ENCODE measurements around the gene RTEL1. TPM values are rescaled to one million over a fixed set of nuclear protein-coding genes. Genes with fewer than 3 reads are reported as not detected.

The RTEL1 gene
- total RNA-seq, 2 experiments from 2014 or later, result 25.5 to 27.6 TPM

DNA sequence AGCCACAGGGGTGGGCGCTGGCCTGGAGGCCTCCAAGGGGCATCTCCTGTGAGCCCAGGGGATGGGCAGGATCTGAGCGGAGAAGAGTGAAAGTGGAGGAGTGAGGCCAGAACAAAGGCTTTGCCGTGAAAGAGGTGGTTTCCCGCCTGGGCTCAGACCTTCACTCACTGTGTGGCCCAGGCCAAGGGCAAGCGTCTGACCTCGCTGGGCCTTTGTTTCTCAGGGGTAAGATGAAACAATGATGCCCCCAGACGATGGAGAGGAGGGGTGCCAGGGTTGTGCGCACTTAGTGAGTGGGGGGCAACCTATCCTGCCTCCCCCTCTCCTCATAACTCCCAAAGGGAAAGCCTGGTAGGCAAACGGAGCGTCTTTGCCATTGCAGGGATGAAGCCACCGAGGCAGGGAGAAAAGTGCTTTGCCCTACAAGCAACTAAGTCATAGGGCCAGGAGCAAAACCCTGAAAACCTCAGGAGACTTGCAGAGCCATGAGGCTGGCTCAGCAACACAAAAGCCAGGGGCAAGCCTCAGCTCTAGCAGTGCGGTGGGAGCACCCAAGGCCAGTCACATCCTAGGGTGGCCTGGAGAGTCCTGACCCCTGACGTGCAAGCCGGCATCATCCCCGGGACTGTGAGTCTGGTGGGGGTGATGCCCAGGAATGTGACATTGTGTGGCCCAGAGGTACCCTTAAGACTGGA is 4.0 kb upstream of the RTEL1 start:
- Histone ChIP-seq H3K4me1 (ENCODE audit: insufficient read depth, low read length) (peaks cover 60% of the 10 kb centered on the region), H3K27ac (ENCODE audit: low read depth in 1 of 2, low read length in 2 of 2) (peak overlapping the region; percentile 34 to 56), H3K9me3 (ENCODE audit: control insufficient read depth in 1 of 2, insufficient read depth in 1 of 2, low read length in 2 of 2) (no peaks in the 10 kb centered on the region), H3K27me3 (ENCODE audit: control insufficient read depth in 1 of 2, insufficient read depth in 2 of 2, low read length in 2 of 2) (no peaks in the 10 kb centered on the region), H3K4me3 (ENCODE audit: low read length) (peak overlapping the region; percentile 70), H3K36me3 (ENCODE audit: insufficient read depth, low read length) (no peaks in the 10 kb centered on the region)
- no peaks in the 10 kb centered on the region for H3K27me3 Mint-ChIP-seq
- H3K4me3 Mint-ChIP-seq, result peak overlapping the region; percentile 87
- ChIA-PET POLR2A (interaction anchor here (1.0 to 3.0 kb wide), 5 partner anchors 12 to 82 kb away, joined by 3 to 11 read pairs (median 5); partner anchors contain the start of genes GMEB2 and LIME1), CTCF (interaction anchor here (0.7 kb wide), 1 partner anchor 12 kb away, joined by 4 read pairs; no protein-coding TSS in a partner anchor)
- no peak for DNase-seq
- H3K36me3 Mint-ChIP-seq (ENCODE audit: low read depth), result peaks cover 18% of the 10 kb centered on the region
- H3K9me3 Mint-ChIP-seq, result no peaks in the 10 kb centered on the region
- H3K4me1 Mint-ChIP-seq (ENCODE audit: low read depth), result peaks cover 35% of the 10 kb centered on the region
- H3K27ac Mint-ChIP-seq, result peak overlapping the region; percentile 81
- ATAC-seq (ENCODE audit: poor library complexity), result no peak
- intact Hi-C loops (cut with DNase I, micrococcal nuclease), result loop anchor here (5.0 to 10.0 kb wide), 4 partner anchors 81 to 411 kb away; partner anchors contain the start of genes ABHD16B (in 1 of the 2), LIME1 (in 1 of the 2), PPDPF (in 1 of the 2) and SLC2A4RG (in 1 of the 2)
- TF ChIP-seq, protein P1, sequence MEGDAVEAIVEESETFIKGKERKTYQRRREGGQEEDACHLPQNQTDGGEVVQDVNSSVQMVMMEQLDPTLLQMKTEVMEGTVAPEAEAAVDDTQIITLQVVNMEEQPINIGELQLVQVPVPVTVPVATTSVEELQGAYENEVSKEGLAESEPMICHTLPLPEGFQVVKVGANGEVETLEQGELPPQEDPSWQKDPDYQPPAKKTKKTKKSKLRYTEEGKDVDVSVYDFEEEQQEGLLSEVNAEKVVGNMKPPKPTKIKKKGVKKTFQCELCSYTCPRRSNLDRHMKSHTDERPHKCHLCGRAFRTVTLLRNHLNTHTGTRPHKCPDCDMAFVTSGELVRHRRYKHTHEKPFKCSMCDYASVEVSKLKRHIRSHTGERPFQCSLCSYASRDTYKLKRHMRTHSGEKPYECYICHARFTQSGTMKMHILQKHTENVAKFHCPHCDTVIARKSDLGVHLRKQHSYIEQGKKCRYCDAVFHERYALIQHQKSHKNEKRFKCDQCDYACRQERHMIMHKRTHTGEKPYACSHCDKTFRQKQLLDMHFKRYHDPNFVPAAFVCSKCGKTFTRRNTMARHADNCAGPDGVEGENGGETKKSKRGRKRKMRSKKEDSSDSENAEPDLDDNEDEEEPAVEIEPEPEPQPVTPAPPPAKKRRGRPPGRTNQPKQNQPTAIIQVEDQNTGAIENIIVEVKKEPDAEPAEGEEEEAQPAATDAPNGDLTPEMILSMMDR (IDR thresholded peaks at IDR 0.05), result no peak

DNA sequence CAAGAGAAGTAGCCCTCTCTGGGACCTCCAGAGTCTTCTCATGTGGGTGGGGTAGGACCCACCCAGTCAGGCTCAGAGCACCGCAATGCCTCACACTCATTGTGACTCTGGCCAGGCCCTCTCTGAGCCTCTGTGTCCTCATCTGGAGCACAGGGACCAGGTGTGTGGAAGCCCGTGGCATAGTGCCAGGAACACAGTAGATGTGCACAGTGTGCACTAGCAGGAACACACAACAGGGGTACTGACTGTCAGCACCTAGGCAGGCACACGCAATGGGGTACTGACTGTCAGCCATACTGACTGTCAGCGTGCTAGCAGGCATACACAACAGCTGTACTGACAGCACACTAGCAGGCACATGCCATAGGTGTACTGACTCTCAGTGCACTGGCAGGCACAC is 2.9 kb upstream of the RTEL1 start:
- Mint-ChIP-seq H3K27ac (peak overlapping the region; percentile 81), H3K27me3 (no peaks in the 10 kb centered on the region), H3K4me1 (ENCODE audit: low read depth) (peaks cover 42% of the 10 kb centered on the region), H3K36me3 (ENCODE audit: low read depth) (peaks cover 18% of the 10 kb centered on the region), H3K9me3 (no peaks in the 10 kb centered on the region), H3K4me3 (peak overlapping the region; percentile 51)
- Histone ChIP-seq H3K4me3 (ENCODE audit: low read length) (no peak overlapping the region), H3K36me3 (ENCODE audit: insufficient read depth, low read length) (no peaks in the 10 kb centered on the region), H3K27me3 (ENCODE audit: control insufficient read depth in 1 of 2, insufficient read depth in 2 of 2, low read length in 2 of 2) (no peaks in the 10 kb centered on the region), H3K4me1 (ENCODE audit: insufficient read depth, low read length) (peaks cover 64% of the 10 kb centered on the region), H3K9me3 (ENCODE audit: control insufficient read depth in 1 of 2, insufficient read depth in 1 of 2, low read length in 2 of 2) (no peaks in the 10 kb centered on the region), H3K27ac (ENCODE audit: low read depth in 1 of 2, low read length in 2 of 2) (no peak overlapping the region)
- ChIA-PET POLR2A (no interaction called here), CTCF (interaction anchor here (1.0 kb wide), 1 partner anchor 13 kb away, joined by 4 read pairs; no protein-coding TSS in a partner anchor)
- TF ChIP-seq, protein P1 (IDR thresholded peaks at IDR 0.05), result no peak
- ATAC-seq (ENCODE audit: poor library complexity), result no peak
- DNase-seq, result no peak
- intact Hi-C loops (cut with DNase I, micrococcal nuclease), result loop anchor here (5.0 to 10.0 kb wide), 5 partner anchors 80 to 602 kb away; partner anchors contain the start of genes ABHD16B (in 1 of the 2), LIME1 (in 1 of the 2), PCMTD2 (in 1 of the 2) and SLC2A4RG (in 1 of the 2)

DNA sequence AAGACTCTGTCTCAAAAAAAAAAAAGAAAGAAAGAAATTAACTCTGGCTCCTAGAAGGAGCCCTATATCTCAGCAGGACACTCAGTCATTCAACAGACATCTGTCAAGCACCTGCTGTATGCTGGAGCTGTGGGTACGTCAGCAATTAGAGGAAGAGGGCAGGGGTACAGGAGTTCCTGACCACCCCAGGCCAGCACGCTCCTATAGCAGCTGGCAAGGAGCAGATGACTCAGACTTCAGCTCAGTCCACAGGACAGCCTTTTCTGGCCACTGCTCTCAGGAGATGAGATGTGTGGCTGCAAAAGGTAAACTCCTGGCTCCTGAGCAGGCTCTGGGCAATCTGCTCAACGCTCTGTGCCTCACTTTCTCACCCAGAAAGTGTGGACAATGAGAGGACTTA is 1.7 kb upstream of the RTEL1 start:
- no peaks in the 10 kb centered on the region for H3K27me3 ChIP-seq (ENCODE audit: control insufficient read depth in 1 of 2, insufficient read depth in 2 of 2, low read length in 2 of 2)
- Mint-ChIP-seq H3K36me3 (ENCODE audit: low read depth) (peaks cover 20% of the 10 kb centered on the region), H3K4me3 (peak overlapping the region; percentile 98), H3K27me3 (no peaks in the 10 kb centered on the region), H3K9me3 (no peaks in the 10 kb centered on the region), H3K27ac (no peak overlapping the region), H3K4me1 (ENCODE audit: low read depth) (peaks cover 44% of the 10 kb centered on the region)
- no peak overlapping the region for H3K27ac ChIP-seq (ENCODE audit: low read depth in 1 of 2, low read length in 2 of 2)
- ATAC-seq (ENCODE audit: poor library complexity), result no peak
- no peaks in the 10 kb centered on the region for H3K9me3 ChIP-seq (ENCODE audit: control insufficient read depth in 1 of 2, insufficient read depth in 1 of 2, low read length in 2 of 2)
- TF ChIP-seq, protein P1 (IDR thresholded peaks at IDR 0.05), result no peak
- DNase-seq, result no peak
- POLR2A ChIA-PET, result interaction anchor here (0.6 kb wide), 1 partner anchor 65 kb away, joined by 3 read pairs; no protein-coding TSS in a partner anchor
- H3K4me3 ChIP-seq (ENCODE audit: low read length), result no peak overlapping the region
- CTCF ChIA-PET, result interaction anchor here (1.0 kb wide), 1 partner anchor 14 kb away, joined by 4 read pairs; no protein-coding TSS in a partner anchor
- H3K4me1 ChIP-seq (ENCODE audit: insufficient read depth, low read length), result peaks cover 58% of the 10 kb centered on the region
- intact Hi-C loops (cut with DNase I, micrococcal nuclease), result loop anchor here (5.0 to 10.0 kb wide), 5 partner anchors 78 to 601 kb away; partner anchors contain the start of genes ABHD16B (in 1 of the 2), LIME1 (in 1 of the 2), PCMTD2 (in 1 of the 2) and SLC2A4RG (in 1 of the 2)
- no peaks in the 10 kb centered on the region for H3K36me3 ChIP-seq (ENCODE audit: insufficient read depth, low read length)

Data from CD4-positive, alpha-beta T cell (primary cell).